Activated CD8-positive, alpha-beta T cell treated with anti-CD3 and anti-CD28 coated beads, Interleukin-2, amount 10 ng/mL, durations not matched to agents 7 days and 5 days (primary cell): ENCODE measurements around the gene PSPN. TPM values are rescaled to one million over a fixed set of nuclear protein-coding genes. Genes with fewer than 3 reads are reported as not detected.

ENCODE experiments used
- ATAC-seq: fragments of 150-1000 bp; cut with Tn5 transposase; one replicate; pipeline ENCODE4 v1.10.0; 2021; ENCODE audit warnings: moderate library complexity
- CTCF ChIA-PET: fragments of 350-600 bp; sonication (Branson Sonifier 250); formaldehyde crosslinking; loops from one replicate; lab custom pipeline; 2021; ENCODE audit warnings: antibody characterized with exemption; lab: Charles Lee
- POLR2A ChIA-PET: fragments of 350-600 bp; sonication (Branson Sonifier 250); formaldehyde crosslinking; loops from one replicate; lab custom pipeline; 2021; ENCODE audit warnings: antibody characterized with exemption; lab: Charles Lee
- DNase-seq: peaks from one replicate; pipeline ENCODE4 v3.0.0-alpha.2; 2020
- H3K27ac Mint-ChIP-seq: one replicate; pipeline ENCODE4 v1.8.0; 2021; ENCODE audit warnings: mild to moderate bottlenecking, mixed read lengths
- H3K27me3 Mint-ChIP-seq: one replicate; pipeline ENCODE4 v1.8.0; 2021; ENCODE audit warnings: low read depth, mixed read lengths
- H3K36me3 Mint-ChIP-seq: one replicate; pipeline ENCODE4 v1.8.0; 2021; ENCODE audit warnings: low read depth, mixed read lengths
- H3K4me1 Mint-ChIP-seq: one replicate; pipeline ENCODE4 v1.8.0; 2021; ENCODE audit warnings: low read depth, mixed read lengths
- H3K4me3 Mint-ChIP-seq: one replicate; pipeline ENCODE4 v1.8.0; 2021; ENCODE audit warnings: mild to moderate bottlenecking, mixed read lengths
- H3K9me3 Mint-ChIP-seq: one replicate; pipeline ENCODE4 v1.8.0; 2022; ENCODE audit warnings: mixed read lengths; ENCODE audit not compliant: insufficient read depth
- total RNA-seq, 2 experiments: library from RNA; stranded (reverse); gene quantifications; one replicate each; pipeline ENCODE4 v1.2.3, GENCODE V29; 2021

Gene PSPN
- 1 to 10 TPM; 2.1 to 2.6 TPM for total RNA-seq

DNA sequence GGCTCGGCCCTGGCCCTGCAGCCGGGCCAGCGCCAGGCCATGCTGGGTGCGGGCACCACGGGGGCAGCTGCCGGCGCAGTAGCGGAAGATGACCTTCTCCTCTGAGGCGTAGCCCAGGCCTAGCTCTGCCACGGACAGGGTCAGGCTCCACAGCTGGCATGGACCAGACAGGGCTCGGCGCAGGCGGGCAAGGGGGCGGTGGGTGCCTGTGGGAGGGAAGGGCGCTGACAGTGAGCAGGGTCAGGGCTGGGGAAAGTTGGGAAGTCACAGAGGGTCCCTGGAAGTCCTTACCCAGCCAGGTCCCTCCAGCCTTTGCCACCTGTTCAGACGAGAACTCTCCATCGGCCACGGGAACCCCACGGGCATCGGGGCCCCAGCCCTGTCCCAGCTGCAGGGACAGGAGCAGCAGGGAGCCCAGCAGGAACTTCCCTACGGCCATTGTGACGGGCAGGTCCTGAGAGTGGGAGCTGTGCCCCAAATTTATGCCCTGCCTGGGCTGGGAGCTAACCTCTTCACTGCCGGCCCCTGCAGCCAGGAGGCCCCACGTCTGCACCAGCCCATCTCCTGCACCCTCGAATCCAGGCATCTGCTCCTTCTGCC lies at the start of gene PSPN:
Gene PSPN, minus strand, starts transcription at position 523 of the 600 bp plus-strand sequence. Its CDS starts 84 bp downstream, at position 439.
- no peak for ATAC-seq
- ChIA-PET CTCF (no interaction called here), POLR2A (interaction anchor here (1.1 to 1.3 kb wide), 2 partner anchors 12 to 49 kb away, joined by 4 read pairs; partner anchors contain the start of gene KHSRP)
- Mint-ChIP-seq H3K9me3 (no peaks in the 10 kb centered on the region), H3K4me1 (peaks cover 20% of the 10 kb centered on the region), H3K27me3 (no peaks in the 10 kb centered on the region), H3K36me3 (peaks cover 14% of the 10 kb centered on the region), H3K4me3 (no peak within 1 kb of the TSS), H3K27ac (no peak within 1 kb of the TSS)
- DNase-seq = no peak

GRCh38 chr19:6424939-6425731 lies 49.4 kb upstream of the PSPN start:
- H3K27me3 Mint-ChIP-seq = no peaks in the 10 kb centered on the region
- POLR2A ChIA-PET = interaction anchor here (0.6 to 1.8 kb wide), 7 partner anchors 10 to 376 kb away, joined by 3 to 11 read pairs (median 4); partner anchors contain the start of genes DENND1C and GTF2F1
- H3K36me3 Mint-ChIP-seq = peaks cover 26% of the 10 kb centered on the region
- H3K4me1 Mint-ChIP-seq = peaks cover 37% of the 10 kb centered on the region
- H3K27ac Mint-ChIP-seq = peak overlapping the region; percentile 97
- DNase-seq (peak; percentile 100), ATAC-seq (peak; percentile 90)
- H3K4me3 Mint-ChIP-seq = peak overlapping the region; percentile 68
- CTCF ChIA-PET = interaction anchor here (0.7 to 1.9 kb wide), 12 partner anchors 10 to 363 kb away, joined by 3 to 7 read pairs (median 4); partner anchors contain the start of genes ALKBH7, DENND1C and SLC25A23
- no peaks in the 10 kb centered on the region for H3K9me3 Mint-ChIP-seq

DNA sequence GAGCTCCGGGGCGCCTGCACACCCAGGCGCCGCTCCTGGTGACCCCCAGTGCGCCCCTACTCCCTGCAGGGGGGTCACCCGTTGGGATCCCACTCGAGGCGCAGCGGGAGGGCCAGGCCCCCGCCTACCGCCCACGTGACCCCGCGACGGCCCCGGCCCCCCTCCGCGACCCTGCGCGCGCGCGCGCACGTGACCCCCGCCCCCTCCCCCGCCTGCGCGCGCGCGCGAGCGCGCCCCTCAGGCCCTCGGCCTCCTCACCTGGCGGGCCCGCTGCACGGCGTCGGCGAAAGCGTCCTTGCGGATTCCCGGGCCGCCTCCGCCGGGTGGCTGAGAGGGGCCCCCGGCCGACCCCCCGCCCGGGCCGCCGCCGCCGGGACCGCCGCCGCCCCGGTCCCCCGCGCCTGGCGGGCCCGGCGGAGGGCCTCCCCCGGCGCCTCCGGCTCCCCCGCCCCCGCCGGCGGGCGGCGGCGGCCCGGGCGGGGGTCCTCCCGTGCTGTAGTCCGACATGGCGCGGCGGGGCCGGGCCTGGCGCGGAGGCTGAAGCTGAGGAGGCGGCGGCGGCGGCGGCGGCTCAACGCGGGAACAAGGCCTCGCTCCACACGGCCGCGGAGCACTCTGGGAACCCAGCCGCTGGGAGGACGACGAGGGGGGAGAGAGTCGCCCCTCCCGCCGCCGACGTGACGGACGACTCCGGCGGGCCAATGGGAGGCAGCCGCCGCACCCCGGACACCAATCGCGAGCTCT lies 48.6 kb upstream of the PSPN start, which contains the start of gene KHSRP:
Gene KHSRP, minus strand, starts transcription at position 617 of the 744 bp plus-strand sequence. Its CDS starts 110 bp downstream, at position 507.
- Mint-ChIP-seq H3K36me3 (peaks cover 33% of the 10 kb centered on the region), H3K27me3 (no peaks in the 10 kb centered on the region), H3K4me1 (peaks cover 29% of the 10 kb centered on the region), H3K9me3 (no peaks in the 10 kb centered on the region), H3K4me3 (peak within 1 kb of the TSS; percentile 89), H3K27ac (peak within 1 kb of the TSS; percentile 97)
- DNase-seq = peak; percentile 30
- CTCF ChIA-PET = interaction anchor here (0.7 to 1.9 kb wide), 9 partner anchors 11 to 207 kb away, joined by 3 to 7 read pairs (median 4); partner anchors contain the start of genes ALKBH7, DENND1C and SLC25A23
- no peak for ATAC-seq
- POLR2A ChIA-PET = interaction anchor here (0.6 to 1.8 kb wide), 6 partner anchors 31 to 377 kb away, joined by 3 to 11 read pairs (median 4); partner anchors contain the start of genes DENND1C and GTF2F1

- CTCF ChIA-PET = no interaction called here
- DNase-seq (peak; percentile 62), ATAC-seq (no peak)
- Mint-ChIP-seq H3K4me3 (peak overlapping the region; percentile 89), H3K27ac (peak overlapping the region; percentile 85), H3K27me3 (no peaks in the 10 kb centered on the region), H3K4me1 (peaks cover 29% of the 10 kb centered on the region), H3K36me3 (peaks cover 38% of the 10 kb centered on the region), H3K9me3 (no peaks in the 10 kb centered on the region)
- POLR2A ChIA-PET = interaction anchor here (0.9 kb wide), 1 partner anchor 12 kb away, joined by 3 read pairs; no protein-coding TSS in a partner anchor
Observed at GRCh38 chr19:6423499-6424194, 47.9 kb upstream of the PSPN start.

GRCh38 chr19:6421075-6422014 lies 45.6 kb upstream of the PSPN start:
- H3K36me3 Mint-ChIP-seq = peaks cover 54% of the 10 kb centered on the region
- DNase-seq (no peak), ATAC-seq (no peak)
- H3K4me3 Mint-ChIP-seq = no peak overlapping the region
- H3K27ac Mint-ChIP-seq = no peak overlapping the region
- peaks cover 29% of the 10 kb centered on the region for H3K4me1 Mint-ChIP-seq
- H3K27me3 Mint-ChIP-seq = no peaks in the 10 kb centered on the region
- no peaks in the 10 kb centered on the region for H3K9me3 Mint-ChIP-seq
- CTCF ChIA-PET = interaction anchor here (1.1 kb wide), 1 partner anchor 84 kb away, joined by 3 read pairs; no protein-coding TSS in a partner anchor
- POLR2A ChIA-PET = interaction anchor here (0.9 to 2.1 kb wide), 5 partner anchors 19 to 49 kb away, joined by 3 to 6 read pairs (median 4); partner anchors contain the start of genes ALKBH7, GTF2F1 and SLC25A23

- CTCF ChIA-PET = no interaction called here
- Mint-ChIP-seq H3K27me3 (no peaks in the 10 kb centered on the region), H3K9me3 (no peaks in the 10 kb centered on the region), H3K27ac (no peak overlapping the region), H3K4me1 (peaks cover 18% of the 10 kb centered on the region), H3K4me3 (no peak overlapping the region), H3K36me3 (peaks cover 69% of the 10 kb centered on the region)
- no peak for ATAC-seq
- POLR2A ChIA-PET = interaction anchor here (0.6 kb wide), 2 partner anchors 21 to 410 kb away, joined by 3 to 4 read pairs; no protein-coding TSS in a partner anchor
- no peak for DNase-seq
Observed at GRCh38 chr19:6418562-6418932, 42.8 kb upstream of the PSPN start.

GRCh38 chr19:6417713-6418561 lies 42.2 kb upstream of the PSPN start:
- ChIA-PET POLR2A (interaction anchor here (0.6 kb wide), 1 partner anchor 411 kb away, joined by 4 read pairs; no protein-coding TSS in a partner anchor), CTCF (no interaction called here)
- Mint-ChIP-seq H3K36me3 (peaks cover 66% of the 10 kb centered on the region), H3K4me1 (peaks cover 12% of the 10 kb centered on the region), H3K27me3 (no peaks in the 10 kb centered on the region), H3K27ac (no peak overlapping the region), H3K9me3 (no peaks in the 10 kb centered on the region), H3K4me3 (no peak overlapping the region)
- DNase-seq = no peak
- no peak for ATAC-seq

DNA sequence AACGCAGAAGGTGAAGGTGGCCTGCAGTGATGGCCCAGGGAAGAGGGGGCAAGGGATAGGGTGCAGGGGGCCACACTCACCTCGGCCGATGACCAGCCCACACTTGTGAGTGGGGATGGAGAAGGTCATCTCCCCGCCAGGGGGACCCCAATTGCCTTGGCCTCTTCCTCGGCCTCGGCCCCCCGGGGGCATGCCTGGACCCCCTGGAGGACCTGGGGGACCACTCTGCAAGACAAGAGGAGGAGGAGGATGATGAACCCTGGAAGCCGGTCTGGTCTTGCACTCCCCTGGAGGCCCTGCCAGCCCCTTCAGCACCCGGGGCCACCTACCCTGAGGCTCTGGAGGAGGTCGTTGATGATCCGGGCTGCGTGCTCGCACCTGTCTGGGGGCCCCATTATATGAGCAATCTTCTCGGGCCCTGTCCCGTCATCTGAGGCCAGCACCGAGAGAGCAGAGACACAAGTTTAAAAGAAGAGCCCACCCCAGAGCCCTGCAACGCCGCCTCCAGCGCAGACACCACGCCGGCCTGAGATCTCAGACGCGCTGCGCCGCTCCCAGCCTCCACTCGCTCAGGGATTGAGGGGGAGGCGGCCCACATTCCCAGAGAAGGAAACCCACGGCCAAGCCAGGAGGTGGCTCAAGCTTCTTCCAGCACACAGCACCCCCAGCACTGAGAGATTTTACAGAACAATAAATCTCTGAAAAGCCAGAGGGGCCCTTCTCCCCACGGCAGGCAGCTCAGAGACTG lies 41.1 kb upstream of the PSPN start:
- H3K9me3 Mint-ChIP-seq = no peaks in the 10 kb centered on the region
- H3K27ac Mint-ChIP-seq = no peak overlapping the region
- ATAC-seq = no peak
- POLR2A ChIA-PET = no interaction called here
- no peak for DNase-seq
- H3K4me3 Mint-ChIP-seq = no peak overlapping the region
- CTCF ChIA-PET = no interaction called here
- H3K4me1 Mint-ChIP-seq = peaks cover 1% of the 10 kb centered on the region
- no peaks in the 10 kb centered on the region for H3K27me3 Mint-ChIP-seq
- H3K36me3 Mint-ChIP-seq = peaks cover 59% of the 10 kb centered on the region

GRCh38 chr19:6415591-6416190 lies 40.0 kb upstream of the PSPN start:
- H3K9me3 Mint-ChIP-seq = no peaks in the 10 kb centered on the region
- no peak overlapping the region for H3K4me3 Mint-ChIP-seq
- DNase-seq (no peak), ATAC-seq (no peak)
- H3K27ac Mint-ChIP-seq = no peak overlapping the region
- peaks cover 54% of the 10 kb centered on the region for H3K36me3 Mint-ChIP-seq
- H3K27me3 Mint-ChIP-seq = no peaks in the 10 kb centered on the region
- ChIA-PET CTCF (no interaction called here), POLR2A (no interaction called here)
- H3K4me1 Mint-ChIP-seq = no peaks in the 10 kb centered on the region
